Adrenal gland (tissue), 5 donors: ENCODE measurements around the gene SESN1.

Source experiments
- CTCF ChIP-seq, 6 experiments: fragments of 450-650 bp in 4 of 6; fragments of 200-600 bp in 2 of 6; sonication (generic) in 1 of 6; IDR thresholded peaks; 1 replicate in 5 of 6; 2 replicates in 1 of 6; pipeline versions ENCODE4 v1.5.1 to v1.8.0; 2016 to 2021; ENCODE audit warnings: antibody characterized with exemption in 6 of 6, mild to moderate bottlenecking in 2 of 6, moderate library complexity in 1 of 6
- POLR2A ChIP-seq, 2 donors: fragments of 450-650 bp; IDR thresholded peaks; one replicate each; pipeline ENCODE4 v1.6.1; 2017; ENCODE audit warnings: antibody characterized with exemption in 2 of 2, mild to moderate bottlenecking in 2 of 2, moderate library complexity in 1 of 2
- donor health status: DM: no; HTN: no; CAD: no.

GRCh38 chr6:109059571-109060021, 35.0 kb downstream of the SESN1 start:
- no peak for TF ChIP-seq POLR2A (IDR thresholded peaks at IDR 0.05)
- peak in 5 of 6 experiments; percentile 11 to 39 (median 19) for TF ChIP-seq CTCF (IDR thresholded peaks at IDR 0.05)
